ENCODE results near the gene RUVBL2.

- TF ChIP-seq CTCF (IDR thresholded peaks at IDR 0.05) = no peak
- no peak for TF ChIP-seq POLR2AphosphoS5 (IDR thresholded peaks at IDR 0.05)
- no peak for TF ChIP-seq POLR2A (IDR thresholded peaks at IDR 0.05)
Observed at GRCh38 chr19:49058562-49058961, 64.9 kb downstream of the RUVBL2 start.
